Stimulated activated naive CD8-positive, alpha-beta T cell treated with anti-CD3 and anti-CD28 coated beads, Interleukin-15, Interleukin-2, amounts not matched to agents 100 U/mL and 50 U/mL, for 24 hours (primary cell): Measurements from ENCODE around the gene LRP2BP.
"Not testable (repeated sequence)": the region's sequence is repeated elsewhere in the genome, so short reads cannot be mapped to it uniquely, and the experiment has no call there.

Experiments
- ATAC-seq: fragments of 150-1000 bp; cut with Tn5 transposase; one replicate; pipeline ENCODE4 v1.10.0; 2021
- DNase-seq: peaks from one replicate; pipeline ENCODE4 v3.0.0; 2021

The LRP2BP gene

DNA sequence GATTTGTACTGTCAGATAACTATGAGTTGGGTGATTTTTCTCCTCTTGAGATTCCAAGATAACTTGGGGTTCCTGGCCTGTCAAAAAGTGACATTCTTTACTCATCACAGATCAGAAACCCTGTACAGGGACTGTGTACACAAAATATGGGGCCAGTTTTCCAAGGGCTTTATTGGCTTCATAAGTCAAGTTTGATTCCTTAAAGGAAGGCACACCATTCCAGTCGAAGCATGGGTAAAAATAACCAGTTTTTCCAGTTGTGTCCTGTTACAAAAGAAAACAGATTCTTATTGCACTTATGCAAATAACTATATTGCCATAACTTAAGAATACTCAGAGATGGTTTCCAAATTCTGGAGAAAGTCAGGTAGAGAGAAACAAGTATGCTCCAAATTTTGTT lies 70.0 kb downstream of the LRP2BP start:
- DNase-seq, ATAC-seq: not testable (repeated sequence)

DNA sequence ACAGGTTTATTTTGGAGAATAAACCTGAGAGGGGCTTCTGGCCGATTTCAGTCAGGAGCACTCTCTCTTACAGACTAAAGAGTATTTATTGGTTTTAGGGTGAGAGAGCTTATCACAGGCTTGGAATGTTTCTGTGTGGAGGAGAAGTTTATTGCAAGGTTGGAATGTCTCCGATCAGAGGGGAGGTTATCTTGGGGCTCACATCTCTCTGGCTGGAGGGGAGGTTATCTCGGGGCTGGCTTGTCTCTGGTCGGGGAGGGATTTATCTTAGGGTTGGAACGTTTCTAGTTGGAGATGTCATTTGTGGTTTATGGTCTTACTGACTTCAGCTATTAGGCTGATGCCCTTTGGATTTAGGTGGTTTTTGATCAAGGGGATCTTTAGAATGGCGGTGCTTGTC lies 71.4 kb downstream of the LRP2BP start:
- DNase-seq, ATAC-seq: not testable (repeated sequence)

DNA sequence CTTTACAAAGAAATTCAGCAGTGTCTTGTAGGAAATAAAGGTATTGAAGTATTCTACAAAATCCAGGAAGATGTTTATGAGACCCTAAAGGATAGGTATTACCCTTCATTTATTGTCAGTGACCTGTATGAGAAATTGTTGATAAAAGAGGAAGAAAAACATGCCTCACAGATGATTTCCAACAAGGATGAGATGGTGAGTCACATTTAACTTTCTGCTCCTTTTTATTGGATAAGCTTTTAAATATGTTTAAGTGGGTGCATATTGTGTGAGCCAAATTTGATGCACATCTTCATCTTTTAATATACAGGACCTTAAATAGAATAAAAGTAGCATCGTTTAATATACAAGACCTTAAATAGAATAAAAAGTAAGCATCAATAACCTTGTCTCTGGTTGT lies 72.1 kb downstream of the LRP2BP start:
- DNase-seq (no peak), ATAC-seq (no peak)

DNA sequence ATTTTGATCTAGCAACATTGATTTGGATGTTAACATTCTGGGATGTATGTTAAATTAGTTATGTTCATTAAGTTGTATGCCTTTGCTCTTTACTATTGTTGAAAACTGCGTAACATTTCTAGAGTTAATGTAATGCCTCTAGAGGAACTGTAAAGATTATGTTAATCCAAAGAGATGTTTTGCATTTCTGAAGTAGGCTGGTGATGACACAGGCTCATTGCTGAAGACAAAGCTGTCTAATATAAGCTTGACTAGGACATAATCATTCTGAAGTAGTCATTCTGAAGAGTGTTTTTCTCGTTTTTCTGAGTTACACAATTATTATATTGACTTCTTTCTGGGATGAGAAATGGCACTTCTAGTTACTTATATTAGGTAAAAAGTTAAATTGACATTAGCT lies 72.9 kb downstream of the LRP2BP start:
- DNase-seq (no peak), ATAC-seq (no peak)

DNA sequence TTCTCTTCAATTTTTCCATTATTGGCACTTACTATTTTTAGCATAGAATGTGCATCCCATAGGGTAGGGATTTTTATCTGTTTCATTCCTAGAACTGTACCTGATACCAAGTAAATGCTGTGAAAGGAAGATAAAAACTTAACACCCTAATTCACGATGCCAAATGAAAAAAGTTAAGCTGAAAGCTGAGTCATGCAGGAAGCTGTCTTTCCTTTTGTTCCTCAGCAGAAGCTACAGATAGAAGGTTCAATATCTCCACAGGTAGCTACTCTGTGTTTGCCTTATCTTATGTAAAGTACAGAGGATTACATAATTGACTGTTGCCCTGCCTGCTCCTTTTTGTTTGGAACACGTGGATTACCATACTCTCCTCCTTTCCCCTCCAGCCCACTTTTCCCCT lies 77.0 kb downstream of the LRP2BP start:
- ATAC-seq (no peak), DNase-seq (no peak)

DNA sequence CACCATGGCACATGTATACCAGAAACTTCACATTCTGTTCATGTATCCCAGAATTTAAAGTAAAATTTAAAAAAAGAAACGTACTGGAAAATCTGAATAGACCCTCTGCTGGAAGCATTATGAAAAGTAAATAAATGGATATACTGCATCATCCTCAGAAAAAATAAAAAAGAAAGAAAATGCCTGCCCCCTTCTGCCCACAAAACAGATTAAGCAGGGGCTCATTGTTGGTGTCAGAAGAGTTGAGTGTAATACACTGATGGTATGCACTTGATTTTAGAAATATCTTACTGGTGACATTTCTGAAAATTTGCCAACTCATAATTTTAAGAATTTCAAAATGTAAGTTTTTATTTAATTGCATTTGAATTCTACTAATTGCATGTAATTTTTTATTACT lies 77.8 kb downstream of the LRP2BP start:
- ATAC-seq (no peak), DNase-seq (no peak)

DNA sequence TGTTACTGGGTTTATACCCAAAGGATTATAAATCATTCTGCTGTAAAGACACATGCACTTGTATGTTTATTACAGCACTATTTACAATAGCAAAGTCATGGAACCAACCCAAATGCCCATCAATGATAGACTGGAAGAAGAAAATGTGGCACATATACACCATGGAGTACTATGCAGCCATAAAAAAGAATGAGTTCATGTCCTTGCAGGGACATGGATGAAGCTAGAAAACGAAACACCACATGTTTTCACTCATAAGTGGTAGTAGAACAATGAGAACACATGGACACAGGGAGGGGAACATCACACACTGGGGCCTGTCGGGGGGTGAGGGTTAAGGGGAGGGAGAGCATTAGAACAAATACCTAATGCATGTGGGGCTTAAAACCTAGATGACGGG lies 78.3 kb downstream of the LRP2BP start:
- DNase-seq, ATAC-seq: not testable (repeated sequence)
